ENCODE results near the gene M1AP.

DNA sequence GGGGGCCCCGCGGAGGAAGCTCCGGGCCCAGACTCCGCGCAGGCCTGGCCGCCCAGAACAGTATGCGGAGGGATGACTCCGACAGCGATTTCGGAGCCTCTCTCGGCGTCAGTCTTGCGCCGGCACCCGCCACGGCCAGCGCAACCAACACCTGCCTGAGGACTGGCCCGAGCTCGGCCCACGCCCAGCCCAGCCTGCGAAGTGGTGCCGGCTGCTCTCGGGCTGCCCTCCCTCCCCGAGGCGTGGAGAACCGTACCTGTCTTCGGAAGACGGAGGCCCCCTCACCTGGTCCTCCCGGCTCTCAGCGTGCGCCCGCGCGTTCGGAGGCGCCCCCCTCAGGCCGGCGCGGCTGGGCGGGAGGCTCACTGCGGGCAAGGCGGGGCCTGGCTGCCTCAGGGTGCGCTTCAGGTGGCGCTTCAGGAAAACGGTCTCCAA is at the start of gene M1AP:
- TF ChIP-seq, protein P1, sequence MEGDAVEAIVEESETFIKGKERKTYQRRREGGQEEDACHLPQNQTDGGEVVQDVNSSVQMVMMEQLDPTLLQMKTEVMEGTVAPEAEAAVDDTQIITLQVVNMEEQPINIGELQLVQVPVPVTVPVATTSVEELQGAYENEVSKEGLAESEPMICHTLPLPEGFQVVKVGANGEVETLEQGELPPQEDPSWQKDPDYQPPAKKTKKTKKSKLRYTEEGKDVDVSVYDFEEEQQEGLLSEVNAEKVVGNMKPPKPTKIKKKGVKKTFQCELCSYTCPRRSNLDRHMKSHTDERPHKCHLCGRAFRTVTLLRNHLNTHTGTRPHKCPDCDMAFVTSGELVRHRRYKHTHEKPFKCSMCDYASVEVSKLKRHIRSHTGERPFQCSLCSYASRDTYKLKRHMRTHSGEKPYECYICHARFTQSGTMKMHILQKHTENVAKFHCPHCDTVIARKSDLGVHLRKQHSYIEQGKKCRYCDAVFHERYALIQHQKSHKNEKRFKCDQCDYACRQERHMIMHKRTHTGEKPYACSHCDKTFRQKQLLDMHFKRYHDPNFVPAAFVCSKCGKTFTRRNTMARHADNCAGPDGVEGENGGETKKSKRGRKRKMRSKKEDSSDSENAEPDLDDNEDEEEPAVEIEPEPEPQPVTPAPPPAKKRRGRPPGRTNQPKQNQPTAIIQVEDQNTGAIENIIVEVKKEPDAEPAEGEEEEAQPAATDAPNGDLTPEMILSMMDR (conservative IDR thresholded peaks at IDR 0.05; ENCODE audit: low read depth, low read length): no peak
- no peak for TF ChIP-seq EZH2 (IDR thresholded peaks at IDR 0.05; ENCODE audit: low read length, unreplicated experiment)
- TF ChIP-seq EZH2phosphoT487 (IDR thresholded peaks at IDR 0.05; ENCODE audit: borderline replicate concordance, low read length): no peak
